Measurements from ENCODE around the gene NRXN3. TPM values are rescaled to one million over a fixed set of nuclear protein-coding genes. Genes with fewer than 3 reads are reported as not detected.

NRXN3 gene
- polyA plus RNA-seq, 1 donor from 2014 or later = 110 TPM

GRCh38 chr14:78586681-78587080, 416.5 kb downstream of the NRXN3 start:
- H3K9me2 ChIP-seq (ENCODE audit: insufficient read depth, low read length) = no peaks in the 10 kb centered on the region
- no peaks in the 10 kb centered on the region for H3K9me3 ChIP-seq (ENCODE audit: low read length)
- no peaks in the 10 kb centered on the region for H3K36me3 ChIP-seq (ENCODE audit: insufficient read depth, low read length)
- TF ChIP-seq EZH2 (IDR thresholded peaks at IDR 0.05; ENCODE audit: borderline replicate concordance, insufficient read depth, low read length, poor library complexity, severe bottlenecking) (no peak), CTCF (IDR thresholded peaks at IDR 0.05; ENCODE audit: poor library complexity, severe bottlenecking) (no peak), POLR2AphosphoS5 (IDR thresholded peaks at IDR 0.05) (no peak), TAF1 (IDR thresholded peaks at IDR 0.05; ENCODE audit: low read depth) (no peak), SMC3 (conservative IDR thresholded peaks at IDR 0.05; ENCODE audit: poor library complexity) (no peak), RAD21 (conservative IDR thresholded peaks at IDR 0.05) (no peak), EP300 (conservative IDR thresholded peaks at IDR 0.05; ENCODE audit: poor library complexity, severe bottlenecking) (no peak), MXI1 (conservative IDR thresholded peaks at IDR 0.05; ENCODE audit: poor library complexity, severe bottlenecking) (no peak)
- TF ChIP-seq, protein P1, sequence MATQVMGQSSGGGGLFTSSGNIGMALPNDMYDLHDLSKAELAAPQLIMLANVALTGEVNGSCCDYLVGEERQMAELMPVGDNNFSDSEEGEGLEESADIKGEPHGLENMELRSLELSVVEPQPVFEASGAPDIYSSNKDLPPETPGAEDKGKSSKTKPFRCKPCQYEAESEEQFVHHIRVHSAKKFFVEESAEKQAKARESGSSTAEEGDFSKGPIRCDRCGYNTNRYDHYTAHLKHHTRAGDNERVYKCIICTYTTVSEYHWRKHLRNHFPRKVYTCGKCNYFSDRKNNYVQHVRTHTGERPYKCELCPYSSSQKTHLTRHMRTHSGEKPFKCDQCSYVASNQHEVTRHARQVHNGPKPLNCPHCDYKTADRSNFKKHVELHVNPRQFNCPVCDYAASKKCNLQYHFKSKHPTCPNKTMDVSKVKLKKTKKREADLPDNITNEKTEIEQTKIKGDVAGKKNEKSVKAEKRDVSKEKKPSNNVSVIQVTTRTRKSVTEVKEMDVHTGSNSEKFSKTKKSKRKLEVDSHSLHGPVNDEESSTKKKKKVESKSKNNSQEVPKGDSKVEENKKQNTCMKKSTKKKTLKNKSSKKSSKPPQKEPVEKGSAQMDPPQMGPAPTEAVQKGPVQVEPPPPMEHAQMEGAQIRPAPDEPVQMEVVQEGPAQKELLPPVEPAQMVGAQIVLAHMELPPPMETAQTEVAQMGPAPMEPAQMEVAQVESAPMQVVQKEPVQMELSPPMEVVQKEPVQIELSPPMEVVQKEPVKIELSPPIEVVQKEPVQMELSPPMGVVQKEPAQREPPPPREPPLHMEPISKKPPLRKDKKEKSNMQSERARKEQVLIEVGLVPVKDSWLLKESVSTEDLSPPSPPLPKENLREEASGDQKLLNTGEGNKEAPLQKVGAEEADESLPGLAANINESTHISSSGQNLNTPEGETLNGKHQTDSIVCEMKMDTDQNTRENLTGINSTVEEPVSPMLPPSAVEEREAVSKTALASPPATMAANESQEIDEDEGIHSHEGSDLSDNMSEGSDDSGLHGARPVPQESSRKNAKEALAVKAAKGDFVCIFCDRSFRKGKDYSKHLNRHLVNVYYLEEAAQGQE (IDR thresholded peaks at IDR 0.05; ENCODE audit: borderline replicate concordance) = no peak
- H3K4me3 ChIP-seq (ENCODE audit: low read length) = no peak overlapping the region
- no peak overlapping the region for H3K27ac ChIP-seq (ENCODE audit: low read length)
- H3K79me2 ChIP-seq (replicated peaks; ENCODE audit: insufficient read depth, low read length) = no peaks in the 10 kb centered on the region
- H3K4me2 ChIP-seq (ENCODE audit: low read length) = no peak overlapping the region
- no peaks in the 10 kb centered on the region for H3F3A ChIP-seq (ENCODE audit: insufficient read depth, low read length, poor library complexity, severe bottlenecking)
- H3K9ac ChIP-seq (ENCODE audit: low read length) = no peak overlapping the region
- H2AFZ ChIP-seq (ENCODE audit: low read depth, low read length) = no peak overlapping the region
- no peaks in the 10 kb centered on the region for H3K27me3 ChIP-seq (ENCODE audit: insufficient read depth, low read depth, low read length)
- no peaks in the 10 kb centered on the region for H4K20me1 ChIP-seq (ENCODE audit: insufficient read depth)

DNA sequence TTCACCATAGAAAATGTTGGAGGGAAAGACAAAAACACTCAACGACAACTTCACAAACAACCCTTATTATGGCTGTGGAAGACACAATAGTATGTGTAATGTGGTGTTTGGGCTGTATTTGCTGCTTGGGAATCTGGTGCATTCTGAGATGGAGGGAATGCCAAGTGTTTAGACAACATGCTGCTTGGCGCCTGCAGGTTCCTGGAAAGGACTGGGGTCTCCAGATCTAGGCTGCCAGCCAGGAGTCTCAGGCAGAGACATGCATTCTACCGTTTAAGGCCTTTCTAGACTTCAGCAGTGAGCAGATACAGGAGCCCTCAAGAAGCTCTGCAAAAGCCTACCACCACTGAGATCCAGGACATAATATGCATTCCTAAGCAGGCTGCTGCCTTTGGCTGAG, 418.7 kb downstream of the NRXN3 start:
- Histone ChIP-seq H3K9me3 (ENCODE audit: low read length) (no peaks in the 10 kb centered on the region), H3K36me3 (ENCODE audit: insufficient read depth, low read length) (no peaks in the 10 kb centered on the region), H2AFZ (ENCODE audit: low read depth, low read length) (no peak overlapping the region), H3K4me2 (ENCODE audit: low read length) (no peak overlapping the region), H3K9me2 (ENCODE audit: insufficient read depth, low read length) (no peaks in the 10 kb centered on the region), H3K4me3 (ENCODE audit: low read length) (no peak overlapping the region), H3F3A (ENCODE audit: insufficient read depth, low read length, poor library complexity, severe bottlenecking) (peaks cover 5% of the 10 kb centered on the region), H3K9ac (ENCODE audit: low read length) (no peak overlapping the region), H4K20me1 (ENCODE audit: insufficient read depth) (no peaks in the 10 kb centered on the region), H3K27me3 (ENCODE audit: insufficient read depth, low read depth, low read length) (no peaks in the 10 kb centered on the region), H3K79me2 (replicated peaks; ENCODE audit: insufficient read depth, low read length) (no peaks in the 10 kb centered on the region), H3K27ac (ENCODE audit: low read length) (no peak overlapping the region)
- no peak for TF ChIP-seq POLR2AphosphoS5 (IDR thresholded peaks at IDR 0.05)
- TF ChIP-seq EP300 (conservative IDR thresholded peaks at IDR 0.05; ENCODE audit: poor library complexity, severe bottlenecking) = no peak
- no peak for TF ChIP-seq MXI1 (conservative IDR thresholded peaks at IDR 0.05; ENCODE audit: poor library complexity, severe bottlenecking)
- no peak for TF ChIP-seq EZH2 (IDR thresholded peaks at IDR 0.05; ENCODE audit: borderline replicate concordance, insufficient read depth, low read length, poor library complexity, severe bottlenecking)
- no peak for TF ChIP-seq CTCF (IDR thresholded peaks at IDR 0.05; ENCODE audit: poor library complexity, severe bottlenecking)
